ENCODE results near the gene NAV1. TPM values are rescaled to one million over a fixed set of nuclear protein-coding genes. Genes with fewer than 3 reads are reported as not detected.

The NAV1 gene
- total RNA-seq, 1 donor, result 37.6 TPM

DNA sequence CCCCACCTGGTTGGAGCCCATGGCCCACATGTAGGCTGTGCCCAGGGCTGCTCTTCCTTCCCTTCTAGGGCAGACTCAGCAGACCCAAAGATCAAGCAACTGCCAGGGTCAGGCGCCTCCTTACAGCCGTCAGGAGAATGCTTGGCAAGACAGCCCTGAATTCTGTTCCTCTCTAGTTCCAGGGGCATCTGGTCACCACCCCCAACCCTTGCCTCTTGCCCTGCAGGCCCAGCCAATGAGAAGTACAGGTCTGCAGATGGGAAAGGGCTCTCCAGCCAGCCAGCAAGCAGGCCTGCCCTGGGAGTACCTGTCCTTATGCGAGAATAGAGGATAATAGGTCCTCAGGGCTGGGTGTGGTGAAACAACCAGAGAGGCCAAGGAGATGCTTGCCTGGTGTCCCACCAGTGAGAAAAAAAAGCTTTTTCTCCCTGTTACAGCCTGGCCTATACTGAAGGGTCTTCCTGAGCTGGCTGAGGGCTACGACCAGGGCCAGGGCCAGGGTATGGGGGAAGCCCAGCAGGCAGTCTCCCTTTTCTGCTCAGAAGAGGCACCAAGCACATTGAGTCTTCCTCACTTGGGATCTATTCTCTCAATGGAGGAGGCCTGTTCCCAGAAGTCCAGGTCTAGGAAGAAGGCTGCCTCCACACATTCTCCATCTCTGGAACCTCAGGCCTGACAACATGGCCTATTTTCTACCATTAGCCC lies 31.4 kb downstream of the NAV1 start:
- no peak overlapping the region for H3K4me3 ChIP-seq (ENCODE audit: low read depth, low read length)
- DNase-seq (ENCODE audit: low read depth), result no peak
- TF ChIP-seq CTCF (IDR thresholded peaks at IDR 0.05; ENCODE audit: insufficient read depth, low read depth, low read length), result no peak

DNA sequence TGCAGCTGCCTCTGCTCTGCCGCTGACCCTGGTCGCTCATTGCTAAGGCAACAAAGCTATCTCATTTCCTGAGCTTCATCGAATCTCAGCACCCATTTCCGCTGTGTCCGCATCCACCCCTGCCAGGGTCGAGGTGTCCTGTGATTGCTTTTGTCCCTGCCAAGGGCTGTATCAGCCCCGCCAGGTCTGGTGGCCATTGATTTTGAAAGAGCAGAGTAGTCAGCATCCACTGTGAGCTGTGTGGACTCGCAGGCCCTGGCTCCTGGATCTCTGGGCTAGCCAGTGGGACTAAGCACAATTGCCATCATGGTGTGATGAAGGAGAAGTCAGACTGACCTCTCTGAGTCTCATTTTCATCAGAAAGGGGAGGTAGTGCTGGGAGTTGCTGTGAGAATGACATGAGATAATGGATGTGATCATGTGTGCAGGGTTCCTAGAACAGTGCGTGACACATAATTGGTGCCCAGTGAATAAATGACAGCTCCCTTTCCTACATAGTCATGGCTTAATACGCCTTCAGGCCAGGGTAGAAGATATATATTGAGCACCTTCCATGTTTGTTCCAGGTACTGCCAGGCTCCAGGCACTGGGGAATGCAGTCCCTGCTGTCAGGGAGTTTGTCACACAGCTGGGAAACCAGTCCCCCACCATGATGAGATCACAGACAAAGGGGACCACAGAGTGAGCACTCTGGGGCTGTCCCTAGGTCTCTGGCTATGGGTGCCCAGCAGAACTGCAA lies 32.1 kb downstream of the NAV1 start:
- DNase-seq (ENCODE audit: low read depth), result no peak
- H3K4me3 ChIP-seq (ENCODE audit: low read depth, low read length), result no peak overlapping the region
- TF ChIP-seq CTCF (IDR thresholded peaks at IDR 0.05; ENCODE audit: insufficient read depth, low read depth, low read length), result no peak

DNA sequence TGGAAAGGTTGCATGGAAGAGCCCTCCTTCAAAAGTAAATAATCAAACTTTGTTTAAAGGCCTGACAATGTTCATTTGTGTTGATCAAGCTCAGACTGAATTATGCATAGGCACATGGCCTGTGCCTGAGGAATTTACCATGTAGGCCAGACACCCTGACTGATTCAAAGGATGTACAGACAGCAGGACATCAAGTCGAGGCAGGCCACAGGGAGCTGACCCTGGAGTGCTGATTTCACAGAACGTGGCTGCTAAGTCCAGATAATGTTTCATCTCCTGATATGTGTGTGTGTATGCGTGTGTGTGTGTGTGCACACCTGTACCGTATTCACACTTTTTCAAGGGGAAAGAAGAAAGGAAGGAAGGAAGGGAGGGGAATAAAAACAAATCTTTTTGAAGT lies 34.1 kb downstream of the NAV1 start:
- H3K4me3 ChIP-seq (ENCODE audit: low read depth, low read length), result no peak overlapping the region
- DNase-seq (ENCODE audit: low read depth), result no peak
- no peak for TF ChIP-seq CTCF (IDR thresholded peaks at IDR 0.05; ENCODE audit: insufficient read depth, low read depth, low read length)

DNA sequence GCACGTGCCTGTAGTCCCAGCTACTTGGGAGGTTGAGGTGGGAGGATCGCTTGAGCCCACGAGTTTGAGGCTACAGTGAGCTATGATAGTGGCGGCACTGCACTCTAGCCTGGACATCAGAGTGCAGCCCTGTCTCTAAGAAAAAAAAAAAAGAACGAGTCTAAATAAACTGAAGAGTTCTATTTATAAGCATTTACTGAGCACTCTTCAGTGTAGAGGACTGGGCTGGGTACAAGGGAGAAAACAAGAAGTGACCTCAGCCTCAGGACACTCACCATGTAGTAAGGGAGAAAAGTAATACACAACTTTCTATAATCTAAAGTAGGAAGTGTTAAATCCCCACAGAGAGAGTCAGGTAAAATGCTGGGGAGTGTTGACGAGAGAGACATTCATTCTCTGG lies 35.0 kb downstream of the NAV1 start:
- no peak for DNase-seq (ENCODE audit: low read depth)
- H3K4me3 ChIP-seq (ENCODE audit: low read depth, low read length), result no peak overlapping the region
- no peak for TF ChIP-seq CTCF (IDR thresholded peaks at IDR 0.05; ENCODE audit: insufficient read depth, low read depth, low read length)

DNA sequence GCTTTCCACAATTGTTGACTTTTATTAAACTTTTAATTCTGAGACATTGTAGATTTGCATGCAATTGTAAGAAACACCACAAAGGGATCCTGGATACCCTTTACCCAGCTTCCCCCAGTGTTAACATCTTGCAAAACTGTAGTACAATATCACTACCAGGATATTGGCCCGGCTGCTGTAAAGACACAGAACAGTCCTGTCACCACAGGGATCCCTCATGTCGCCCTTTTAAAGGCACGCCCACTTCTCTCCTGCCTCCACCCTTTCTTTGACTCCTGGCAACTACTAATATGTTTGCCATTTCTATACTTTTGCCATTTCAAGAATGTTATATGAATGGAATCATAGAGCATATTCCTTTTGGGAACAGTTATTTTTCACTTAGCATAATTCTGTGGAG lies 37.0 kb downstream of the NAV1 start:
- TF ChIP-seq CTCF (IDR thresholded peaks at IDR 0.05; ENCODE audit: insufficient read depth, low read depth, low read length), result no peak
- DNase-seq (ENCODE audit: low read depth), result no peak
- no peak overlapping the region for H3K4me3 ChIP-seq (ENCODE audit: low read depth, low read length)

DNA sequence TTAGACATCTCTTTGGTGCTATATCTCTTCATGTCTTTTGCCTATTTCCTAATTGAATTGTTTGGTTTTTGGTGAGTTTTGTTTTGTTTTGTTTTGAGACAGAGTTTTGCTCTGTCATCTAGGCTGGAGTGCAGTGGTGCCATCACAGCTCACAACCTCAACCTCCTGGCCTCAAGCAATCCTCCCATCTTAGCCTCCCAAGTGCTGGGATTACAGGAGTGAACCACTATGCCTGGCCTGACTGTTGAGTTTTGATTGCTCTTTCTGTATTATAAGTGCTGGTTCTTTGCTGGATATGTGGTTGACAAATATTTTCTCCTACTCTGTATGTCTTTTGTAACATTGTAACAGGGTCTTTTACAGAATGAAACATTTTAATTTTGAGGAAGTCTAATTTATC lies 38.0 kb downstream of the NAV1 start:
- no peak for TF ChIP-seq CTCF (IDR thresholded peaks at IDR 0.05; ENCODE audit: insufficient read depth, low read depth, low read length)
- no peak for DNase-seq (ENCODE audit: low read depth)
- no peak overlapping the region for H3K4me3 ChIP-seq (ENCODE audit: low read depth, low read length)
